HG03175 (cell line): ENCODE measurements around the gene KPNA6.

Experiments used
- ATAC-seq: cut with Tn5 transposase; IDR thresholded peaks from one replicate; pipeline ENCODE4 v1.9.1; 2021; ENCODE audit warnings: mild to moderate bottlenecking, moderate library complexity; ENCODE audit not compliant: unreplicated experiment

Gene KPNA6

GRCh38 chr1:32215629-32216480 lies 108.0 kb downstream of the KPNA6 start:
- no peak for ATAC-seq

- no peak for ATAC-seq
Measured at GRCh38 chr1:32216566-32216965, 108.7 kb downstream of the KPNA6 start.

- no peak for ATAC-seq
Measured at GRCh38 chr1:32219022-32219421, 111.2 kb downstream of the KPNA6 start.

- ATAC-seq = no peak
Measured at GRCh38 chr1:32220746-32221580, 113.1 kb downstream of the KPNA6 start.

- no peak for ATAC-seq
Measured at GRCh38 chr1:32221581-32221979, 113.7 kb downstream of the KPNA6 start.

GRCh38 chr1:32221980-32222755 lies 114.3 kb downstream of the KPNA6 start, which contains the start of the genes EIF3I and TMEM234:
EIF3I (plus strand) TSS chr1:32222407; CDS start chr1:32222442, 35 bp downstream.
TMEM234 (minus strand) TSS chr1:32222353; CDS start chr1:32222322, 31 bp downstream.
- ATAC-seq = peak; percentile 98

GRCh38 chr1:32223683-32224082 lies 115.8 kb downstream of the KPNA6 start:
- ATAC-seq = no peak

- ATAC-seq = no peak
Measured at GRCh38 chr1:32224285-32224684, 116.4 kb downstream of the KPNA6 start.
